Adrenal gland (tissue), 12 donors: Measurements from ENCODE around the gene ZNRF1. TPM values are rescaled to one million over a fixed set of nuclear protein-coding genes. Genes with fewer than 3 reads are reported as not detected.

Experiments
- DNase-seq, 7 donors: peaks; one replicate each; pipeline ENCODE4 v3.0.0-alpha.2; 2019 to 2020
- H3K27ac ChIP-seq, 5 donors: fragments of 200-600 bp; sonication (generic) in 4 of 5; 1 replicate in 3 of 5; 2 replicates in 2 of 5; pipeline versions ENCODE4 v1.5.1 to v1.8.0; 2016 to 2020; ENCODE audit warnings: mild to moderate bottlenecking in 1 of 5
- H3K27me3 ChIP-seq: fragments of 200-600 bp; 2 replicates; pipeline ENCODE4 v1.8.0; 2021
- H3K36me3 ChIP-seq, 2 donors: fragments of 200-600 bp; replicated peaks in 1 of 2; 1 replicate in 1 of 2; 2 replicates in 1 of 2; pipeline versions ENCODE4 v1.5.1 to v1.8.0; 2018 to 2022
- H3K4me1 ChIP-seq, 2 donors: fragments of 200-600 bp; replicated peaks in 1 of 2; 1 replicate in 1 of 2; 2 replicates in 1 of 2; pipeline versions ENCODE4 v1.5.1 to v1.8.0; 2018 to 2021
- H3K4me3 ChIP-seq, 4 donors: fragments of 200-600 bp; sonication (generic) in 3 of 4; one replicate each; pipeline ENCODE4 v1.5.1; 2016 to 2018
- H3K9me3 ChIP-seq, 3 donors: fragments of 200-600 bp; sonication (generic) in 1 of 3; replicated peaks in 1 of 3; 1 replicate in 2 of 3; 2 replicates in 1 of 3; pipeline versions ENCODE4 v1.5.1 to v1.8.0; 2016 to 2021
- CTCF ChIP-seq, 6 experiments: fragments of 450-650 bp in 4 of 6; fragments of 200-600 bp in 2 of 6; sonication (generic) in 1 of 6; IDR thresholded peaks; 1 replicate in 5 of 6; 2 replicates in 1 of 6; pipeline versions ENCODE4 v1.5.1 to v1.8.0; 2016 to 2021; ENCODE audit warnings: antibody characterized with exemption in 6 of 6, mild to moderate bottlenecking in 2 of 6, moderate library complexity in 1 of 6
- POLR2A ChIP-seq, 2 donors: fragments of 450-650 bp; IDR thresholded peaks; one replicate each; pipeline ENCODE4 v1.6.1; 2017; ENCODE audit warnings: antibody characterized with exemption in 2 of 2, mild to moderate bottlenecking in 2 of 2, moderate library complexity in 1 of 2
- WGBS, 4 donors: extraction: QIAGEN DNeasy Blood & Tissue Kit in 2 of 4; methylation state at CpG; one replicate each; pipeline versions ENCODE4 v1.1.5 to v1.1.7; 2013 to 2017; 5-methylcytosine and 5-hydroxymethylcytosine counted together
- intact Hi-C, 2 donors: fragments of 100-400 bp; cut with DNase I; formaldehyde crosslinking; loops; one replicate each; pipeline versions ENCODE4 v1.14.1 to v1.15.0; 2022 to 2023
- polyA plus RNA-seq, 3 donors: library from polyadenylated mRNA; stranded (reverse); fragments of 200-250 nt in 2 of 3; fragments of 350-450 nt in 1 of 3; fragmentation: Illumina TruSeq in 1 of 3; extraction: RNeasy Lipid Tissue Mini Kit (QIAGEN cat#74804) in 1 of 3; gene quantifications; one replicate each; pipeline ENCODE4 v1.2.3, GENCODE V29; 2013 to 2014
- total RNA-seq, 9 donors: library from RNA; depleted of rRNA in 4 of 9; stranded (reverse); fragments of >200 nt in 4 of 9; fragments of 120-200 nt in 1 of 9; fragmentation: NEBNext Ultra II Directional in 1 of 9; extraction: Animal tissue kit (Norgen Biotek cat#: 25700) in 1 of 9; gene quantifications; one replicate each; pipeline versions ENCODE4 v1.1.0 to v1.2.4, GENCODE V29; 2013 to 2023
- donor health status: healthy with polysubstance abuse.
- donor health status: Bipolar disorder and iron deficiency.
- donor health status: DM: yes; HTN: yes; CAD: no.
- donor health status: DM: no; HTN: no; CAD: no.
- donor health status: DM: no; HTN: no; CAD: no.
- donor health status: DM: yes; HTN: yes; CAD: no.

The ZNRF1 gene
- total and polyA plus RNA-seq, 12 donors = 9.9 to 29.2 (median 25.4) TPM

GRCh38 chr16:75068085-75069031, 69.5 kb downstream of the ZNRF1 start:
- intact Hi-C loops = no loop called here
- no peaks in the 10 kb centered on the region for H3K36me3 ChIP-seq
- H3K27ac ChIP-seq = no peak overlapping the region
- TF ChIP-seq CTCF (IDR thresholded peaks at IDR 0.05) (no peak), POLR2A (IDR thresholded peaks at IDR 0.05) (no peak)
- no peak for DNase-seq
- peaks cover 0 to 7% of the 10 kb centered on the region in 2 donors for H3K4me1 ChIP-seq
- WGBS, 4 donors = 87 to 89% (median 87%) methylated on average over 10 of the region's 10 CpGs
- no peak overlapping the region for H3K4me3 ChIP-seq
- H3K9me3 ChIP-seq = no peaks in the 10 kb centered on the region
- H3K27me3 ChIP-seq = no peaks in the 10 kb centered on the region

GRCh38 chr16:75070012-75070841, 71.4 kb downstream of the ZNRF1 start:
- TF ChIP-seq POLR2A (IDR thresholded peaks at IDR 0.05) = no peak
- no peak for TF ChIP-seq CTCF (IDR thresholded peaks at IDR 0.05)
- Histone ChIP-seq H3K36me3 (no peaks in the 10 kb centered on the region), H3K9me3 (no peaks in the 10 kb centered on the region), H3K4me3 (no peak overlapping the region), H3K27me3 (no peaks in the 10 kb centered on the region), H3K27ac (no peak overlapping the region), H3K4me1 (peaks cover 0 to 3% of the 10 kb centered on the region in 2 donors)
- intact Hi-C loops = no loop called here
- 71 to 84% (median 80%) methylated on average over 11 of the region's 11 CpGs for WGBS, 4 donors
- peak in 4 of 7 donors; percentile 20 to 72 (median 37) for DNase-seq

- Histone ChIP-seq H3K36me3 (no peaks in the 10 kb centered on the region), H3K27me3 (no peaks in the 10 kb centered on the region), H3K9me3 (no peaks in the 10 kb centered on the region), H3K4me3 (no peak overlapping the region), H3K27ac (no peak overlapping the region), H3K4me1 (peaks cover 0 to 7% of the 10 kb centered on the region in 2 donors)
- intact Hi-C loops = no loop called here
- TF ChIP-seq POLR2A (IDR thresholded peaks at IDR 0.05) (no peak), CTCF (IDR thresholded peaks at IDR 0.05) (no peak)
- DNase-seq = no peak
- 90 to 97% (median 95%) methylated on average over 3 of the region's 3 CpGs for WGBS, 4 donors
Observed at GRCh38 chr16:75071621-75072020, 72.8 kb downstream of the ZNRF1 start.
